Neural progenitor cell (in vitro differentiated cells): Measurements from ENCODE around the gene SSR3.

Experiments
- CTCF ChIP-seq: fragments of 200-600 bp; sonication (generic); IDR thresholded peaks from 2 replicates; pipeline ENCODE4 v1.5.1; 2017; ENCODE audit warnings: antibody characterized with exemption, mild to moderate bottlenecking
- EZH2 ChIP-seq: fragments of 200-600 bp; sonication (generic); IDR thresholded peaks from 2 replicates; pipeline ENCODE4 v1.6.1; 2017; ENCODE audit warnings: antibody characterized with exemption, mild to moderate bottlenecking, moderate library complexity

- TF ChIP-seq CTCF (no peak), EZH2 (no peak)
These were observed 23.9 kb downstream of the SSR3 start for GRCh38 chr3:156530980-156531379.
